AG09309 (cell line): ENCODE measurements around the gene SDK1.

Source experiments
- DNase-seq: peaks from one replicate; pipeline ENCODE4 v3.0.0-alpha.2; 2010; ENCODE audit warnings: low read depth
- H3K4me3 ChIP-seq: 2 replicates; pipeline ENCODE4 v1.5.1; 2011; ENCODE audit warnings: mild to moderate bottlenecking, low read depth, low read length, moderate library complexity; ENCODE audit not compliant: control insufficient read depth
- TF ChIP-seq, protein P1 (sequence below): IDR thresholded peaks from 2 replicates; pipeline ENCODE4 v1.5.1; 2011; ENCODE audit warnings: mild to moderate bottlenecking, low read depth, low read length, inconsistent platforms; ENCODE audit not compliant: insufficient read depth, control insufficient read depth; ENCODE audit errors: missing control alignments

The SDK1 gene

DNA sequence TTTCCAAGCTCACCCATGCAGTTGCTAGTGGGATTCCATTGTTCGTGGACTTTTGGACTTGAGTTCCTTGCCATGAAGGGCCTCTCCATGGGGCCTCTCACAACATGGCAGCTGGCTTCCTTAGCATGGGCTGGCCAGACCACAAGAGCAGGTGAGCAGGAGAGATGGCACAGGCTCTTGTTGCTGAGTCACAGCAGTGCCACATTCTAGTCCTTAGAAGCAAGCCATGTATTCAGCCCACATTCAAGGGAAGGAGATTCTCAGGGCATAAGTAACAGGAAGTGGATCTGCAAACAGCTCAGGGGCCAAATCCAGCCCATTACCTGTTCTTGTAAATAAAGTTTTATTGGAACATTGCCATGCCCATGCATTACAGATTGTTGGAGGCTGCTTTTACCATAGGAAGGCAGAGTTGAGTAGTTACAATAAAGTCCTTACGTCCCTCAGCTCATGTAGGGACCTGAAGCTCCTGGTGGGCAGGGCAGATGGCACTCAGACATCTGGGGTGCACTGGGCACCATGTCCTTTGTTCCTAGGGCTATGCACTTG is 899.6 kb downstream of the SDK1 start:
- H3K4me3 ChIP-seq, result no peak overlapping the region
- DNase-seq, result no peak
- TF ChIP-seq, protein P1, sequence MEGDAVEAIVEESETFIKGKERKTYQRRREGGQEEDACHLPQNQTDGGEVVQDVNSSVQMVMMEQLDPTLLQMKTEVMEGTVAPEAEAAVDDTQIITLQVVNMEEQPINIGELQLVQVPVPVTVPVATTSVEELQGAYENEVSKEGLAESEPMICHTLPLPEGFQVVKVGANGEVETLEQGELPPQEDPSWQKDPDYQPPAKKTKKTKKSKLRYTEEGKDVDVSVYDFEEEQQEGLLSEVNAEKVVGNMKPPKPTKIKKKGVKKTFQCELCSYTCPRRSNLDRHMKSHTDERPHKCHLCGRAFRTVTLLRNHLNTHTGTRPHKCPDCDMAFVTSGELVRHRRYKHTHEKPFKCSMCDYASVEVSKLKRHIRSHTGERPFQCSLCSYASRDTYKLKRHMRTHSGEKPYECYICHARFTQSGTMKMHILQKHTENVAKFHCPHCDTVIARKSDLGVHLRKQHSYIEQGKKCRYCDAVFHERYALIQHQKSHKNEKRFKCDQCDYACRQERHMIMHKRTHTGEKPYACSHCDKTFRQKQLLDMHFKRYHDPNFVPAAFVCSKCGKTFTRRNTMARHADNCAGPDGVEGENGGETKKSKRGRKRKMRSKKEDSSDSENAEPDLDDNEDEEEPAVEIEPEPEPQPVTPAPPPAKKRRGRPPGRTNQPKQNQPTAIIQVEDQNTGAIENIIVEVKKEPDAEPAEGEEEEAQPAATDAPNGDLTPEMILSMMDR, result no peak

DNA sequence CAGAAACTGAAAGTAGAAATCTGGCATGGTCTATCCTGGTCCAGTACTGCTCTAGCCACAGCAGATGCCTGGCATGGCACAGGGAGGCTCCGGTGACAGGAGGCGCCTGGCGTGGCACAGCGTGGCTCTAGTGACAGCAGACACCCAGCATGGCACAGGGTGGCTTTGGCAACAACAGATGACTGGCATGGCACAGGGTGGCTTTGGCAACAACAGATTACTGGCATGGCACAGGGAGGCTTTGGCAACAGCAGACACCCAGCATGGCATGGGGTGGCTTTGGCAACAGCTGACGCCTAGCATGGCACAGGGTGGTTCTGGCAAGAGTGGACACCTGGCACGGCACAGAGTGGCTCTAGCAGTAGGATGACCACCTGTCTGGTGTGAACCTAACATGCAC is 900.5 kb downstream of the SDK1 start:
- no peak for DNase-seq
- TF ChIP-seq, protein P1, result no peak
- no peak overlapping the region for H3K4me3 ChIP-seq

DNA sequence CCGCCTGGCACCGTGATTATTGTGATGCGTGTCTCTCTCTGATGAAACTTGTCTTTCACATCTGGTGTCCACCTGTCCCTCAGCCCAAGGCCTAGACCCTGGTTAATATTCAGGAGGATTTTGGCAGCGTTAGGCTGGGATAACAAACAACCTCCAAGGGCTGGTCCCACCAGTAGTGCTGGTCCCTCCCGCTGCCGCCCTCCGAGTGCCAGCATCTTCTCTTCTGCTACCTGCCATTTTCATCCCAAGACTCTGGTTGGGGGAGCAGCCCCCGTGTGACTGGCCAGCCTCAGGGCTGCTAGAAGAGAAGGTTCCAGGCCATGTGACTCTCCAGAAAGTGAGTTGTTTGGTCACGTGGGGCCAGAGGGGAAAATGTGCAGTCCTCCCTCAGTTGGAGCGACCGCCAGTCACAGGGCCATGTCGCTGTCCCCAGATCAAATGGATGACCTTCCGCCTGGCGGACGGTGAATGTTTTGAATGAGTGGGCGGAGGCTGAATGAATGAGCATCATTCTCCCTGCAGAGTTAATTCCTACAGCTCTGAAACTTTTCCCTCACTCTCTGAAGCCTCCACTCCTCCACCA is 901.2 kb downstream of the SDK1 start:
- TF ChIP-seq, protein P1, result no peak
- no peak for DNase-seq
- H3K4me3 ChIP-seq, result no peak overlapping the region

DNA sequence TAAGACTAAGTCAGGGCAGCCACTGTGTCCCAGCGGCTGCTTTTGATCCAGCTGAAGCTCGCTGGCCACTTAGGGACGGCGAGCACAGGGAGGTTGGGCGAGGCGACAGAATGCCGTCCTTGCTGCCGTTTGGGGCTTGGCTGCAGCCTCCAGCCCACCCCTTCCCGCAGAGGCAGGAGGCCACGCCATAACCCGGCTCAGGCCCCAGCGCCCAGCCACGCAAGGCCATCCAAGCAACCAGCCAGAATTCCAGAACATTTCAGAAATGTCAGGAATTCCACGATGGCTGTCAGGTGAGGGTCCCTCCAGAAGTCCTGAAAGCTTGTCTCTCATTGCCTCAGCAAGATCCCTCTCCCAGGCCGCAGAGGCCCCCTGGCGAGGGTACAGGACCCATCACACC is 901.9 kb downstream of the SDK1 start:
- no peak for DNase-seq

DNA sequence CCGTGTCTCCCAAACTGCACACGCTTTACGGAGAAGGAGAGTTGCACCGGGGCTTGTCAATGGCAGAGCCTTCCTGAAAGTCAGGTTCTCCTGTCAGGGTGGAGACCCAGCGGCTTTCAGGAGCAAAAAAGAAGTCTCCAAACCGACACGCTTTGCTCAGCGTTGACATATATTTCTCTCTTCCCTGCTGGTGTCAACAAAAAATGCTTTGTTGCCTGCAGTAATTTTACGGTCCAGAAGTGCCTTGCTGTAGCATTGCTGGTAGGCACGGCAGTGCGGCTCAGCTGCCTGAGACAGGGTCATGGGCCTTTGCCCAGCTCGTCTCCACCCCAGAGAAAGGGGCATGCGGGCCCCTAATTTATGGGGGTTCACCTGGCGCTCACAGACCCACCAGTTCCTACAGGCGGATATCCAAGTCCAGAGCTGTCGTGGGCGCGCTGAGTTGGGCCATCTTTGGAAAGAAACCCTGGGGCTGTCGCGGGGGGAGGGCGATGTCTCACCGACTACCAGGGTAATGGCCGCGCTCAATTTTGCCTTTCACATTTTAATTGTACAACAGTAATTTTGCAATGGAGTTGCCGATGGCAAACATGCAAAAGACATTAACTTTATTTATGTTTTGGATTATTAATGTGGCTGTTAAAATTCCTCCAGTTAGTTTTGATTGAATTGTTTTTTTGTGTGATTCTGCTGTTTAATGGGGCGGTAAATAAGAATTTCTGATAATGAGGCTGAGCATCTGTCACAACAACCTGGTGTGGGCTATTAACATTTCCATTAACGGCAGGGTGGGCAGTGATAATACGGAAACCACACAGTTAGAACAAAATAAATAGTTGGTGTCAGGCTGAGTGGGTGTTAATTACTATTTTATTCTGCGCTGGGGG is 902.8 kb downstream of the SDK1 start:
- no peak for DNase-seq
- TF ChIP-seq, protein P1, result no peak

More for the DNA sequence above, 901.9 kb downstream of the SDK1 start:
- no peak overlapping the region for H3K4me3 ChIP-seq
- TF ChIP-seq, protein P1, result no peak

DNA sequence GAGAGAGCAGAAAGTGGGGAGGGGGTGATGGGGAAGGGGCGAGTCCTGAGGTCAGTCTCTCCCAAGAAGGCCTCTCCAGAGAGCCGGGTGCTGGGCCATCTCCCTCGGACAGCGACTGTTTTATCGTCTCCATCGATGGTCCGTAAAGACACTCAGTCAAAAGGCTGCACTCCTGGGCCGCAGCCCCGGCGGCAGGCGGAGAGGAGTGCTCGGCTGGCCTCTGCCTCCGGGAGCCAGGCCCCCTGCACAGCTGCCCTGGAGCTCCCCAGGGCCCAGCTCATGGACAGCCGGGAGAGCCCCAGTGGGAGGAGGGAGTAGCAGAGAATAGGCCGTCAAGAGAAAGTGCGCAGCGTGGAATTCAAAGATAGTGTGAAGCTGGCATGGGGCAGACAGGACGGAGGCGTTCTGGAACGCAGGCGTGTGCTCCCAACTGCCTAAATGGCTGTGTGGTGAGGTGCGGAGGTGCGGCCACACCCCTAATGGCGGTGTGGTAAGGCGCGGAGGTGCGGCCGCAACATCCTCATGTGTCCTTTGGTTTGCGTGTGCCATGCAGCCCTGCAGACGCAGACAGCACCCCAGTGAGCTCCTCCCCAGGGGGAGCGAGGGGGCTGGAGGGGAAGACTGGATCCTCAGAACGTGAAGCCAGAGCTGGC is 903.6 kb downstream of the SDK1 start:
- TF ChIP-seq, protein P1, result no peak
- no peak for DNase-seq
- H3K4me3 ChIP-seq, result no peak overlapping the region

More for the DNA sequence above, 902.8 kb downstream of the SDK1 start:
- H3K4me3 ChIP-seq, result no peak overlapping the region
